GM12878 (cell line): ENCODE data around the gene AGBL1. TPM values are rescaled to one million over a fixed set of nuclear protein-coding genes. Genes with fewer than 3 reads are reported as not detected.

Source experiments
- ATAC-seq: fragments of 200-7000 bp; cut with Tn5 transposase; 3 replicates; pipeline ENCODE4 v1.9.1; 2020; ENCODE audit warnings: mild to moderate bottlenecking, moderate library complexity
- BruUV-seq: library from RNA; stranded (reverse); fragments of 400-500 nt; replicated peaks from 2 replicates; lab custom pipeline; 2021; lab: Mats Ljungman, UMichigan
- CTCF ChIA-PET: fragments of 300-600 bp; sonication (Branson Sonifier 250); formaldehyde crosslinking; extraction: SDS; loops from one replicate; lab custom pipeline; 2021; ENCODE audit warnings: inconsistent platforms; lab: Yijun Ruan, JAX
- POLR2A ChIA-PET: fragments of 350-600 bp; formaldehyde crosslinking; extraction: SDS; loops from one replicate; lab custom pipeline; 2021; ENCODE audit warnings: inconsistent platforms; lab: Charles Lee
- RAD21 ChIA-PET: fragments of 300-600 bp; sonication (Branson Sonifier 250); formaldehyde crosslinking; loops from one replicate; lab custom pipeline; 2023; ENCODE audit warnings: antibody characterized with exemption; ENCODE audit not compliant: unreplicated experiment; lab: Charles Lee
- SMC1A ChIA-PET: fragments of 300-600 bp; sonication (Branson Sonifier 250); formaldehyde crosslinking; loops from one replicate; lab custom pipeline; 2023; ENCODE audit not compliant: unreplicated experiment, uncharacterized antibody; lab: Charles Lee
- DNase-seq: peaks from one replicate; pipeline ENCODE4 v3.0.0-alpha.2; 2011; ENCODE audit warnings: low read depth, low spot score
- FAIRE-seq: peaks from 3 replicates; lab custom pipeline; 2011; peaks lifted over from hg19 to GRCh38; lab: Jason Lieb, UNC
- H2AFZ ChIP-seq: 2 replicates; pipeline ENCODE4 v1.6.0; 2011; ENCODE audit warnings: low read depth, low read length, control low read depth; ENCODE audit not compliant: control insufficient read depth
- H3K27ac ChIP-seq: 2 replicates; pipeline ENCODE4 v1.5.1; 2011; ENCODE audit warnings: control low read depth; ENCODE audit not compliant: control insufficient read depth, insufficient read depth
- H3K27me3 ChIP-seq, 2 experiments: replicated peaks in 1 of 2; 2 replicates each; pipeline versions ENCODE4 v1.6.0 to v1.6.1; 2011; ENCODE audit warnings: low read length in 1 of 2; ENCODE audit not compliant: control insufficient read depth in 2 of 2, insufficient read depth in 2 of 2
- H3K36me3 ChIP-seq, 2 experiments: 2 replicates each; pipeline ENCODE4 v1.5.1; 2011; ENCODE audit warnings: low read length in 1 of 2; ENCODE audit not compliant: control insufficient read depth in 2 of 2, insufficient read depth in 2 of 2
- H3K4me1 ChIP-seq: 2 replicates; pipeline ENCODE4 v1.6.1; 2011; ENCODE audit warnings: mild to moderate bottlenecking, low read length, moderate library complexity, mixed read lengths; ENCODE audit not compliant: control insufficient read depth, insufficient read depth
- H3K4me2 ChIP-seq: 2 replicates; pipeline ENCODE4 v1.6.0; 2011; ENCODE audit warnings: control low read depth; ENCODE audit not compliant: control insufficient read depth, insufficient read depth
- H3K4me3 ChIP-seq: fragments of 200-600 bp; sonication (generic); 2 replicates; pipeline ENCODE4 v1.5.1; 2016
- H3K79me2 ChIP-seq: 2 replicates; pipeline ENCODE4 v1.6.0; 2011; ENCODE audit warnings: low read length; ENCODE audit not compliant: control insufficient read depth, insufficient read depth
- H3K9ac ChIP-seq: 2 replicates; pipeline ENCODE4 v1.8.0; 2011; ENCODE audit warnings: low read length, control low read depth, mixed read lengths; ENCODE audit not compliant: control insufficient read depth, insufficient read depth
- H3K9me3 ChIP-seq: replicated peaks from 3 replicates; pipeline ENCODE4 v1.5.1; 2011; ENCODE audit warnings: mild to moderate bottlenecking, low read length; ENCODE audit not compliant: control insufficient read depth, insufficient read depth
- H4K20me1 ChIP-seq: 2 replicates; pipeline ENCODE4 v1.6.0; 2011; ENCODE audit not compliant: control insufficient read depth, insufficient read depth
- CHD1 ChIP-seq: IDR thresholded peaks from 2 replicates; pipeline ENCODE4 v1.6.1; 2012; ENCODE audit warnings: low read depth, low read length, improper control_type of control experiment
- NR2F1 ChIP-seq: fragments of 450-650 bp; conservative IDR thresholded peaks from 2 replicates; pipeline ENCODE4 v1.6.1; 2017; ENCODE audit warnings: mild to moderate bottlenecking
- RB1 ChIP-seq: fragments of 450-650 bp; formaldehyde crosslinking; IDR thresholded peaks from 2 replicates; pipeline ENCODE4 v1.6.1; 2017; ENCODE audit warnings: mild to moderate bottlenecking, borderline replicate concordance
- SMARCA5 ChIP-seq: fragments of 450-650 bp; IDR thresholded peaks from 2 replicates; pipeline ENCODE4 v1.6.1; 2017; ENCODE audit warnings: mild to moderate bottlenecking
- SREBF1 ChIP-seq: IDR thresholded peaks from 2 replicates; pipeline ENCODE4 v1.6.1; 2012; ENCODE audit warnings: mild to moderate bottlenecking, low read length
- TBL1XR1 ChIP-seq: IDR thresholded peaks from 2 replicates; pipeline ENCODE4 v1.6.1; 2012; ENCODE audit warnings: low read depth, low read length, improper control_type of control experiment
- TCF3 ChIP-seq: IDR thresholded peaks from 2 replicates; pipeline ENCODE4 v1.6.1; 2012; ENCODE audit warnings: low read depth, mild to moderate bottlenecking, low read length, borderline replicate concordance; ENCODE audit not compliant: insufficient read depth
- ZNF384 ChIP-seq: IDR thresholded peaks from 2 replicates; pipeline ENCODE4 v1.6.1; 2012; ENCODE audit warnings: low read depth, mild to moderate bottlenecking, low read length, improper control_type of control experiment, borderline replicate concordance
- WGBS: methylation state at CpG from one replicate; pipeline ENCODE4 v1.1.6; 2016; ENCODE audit warnings: low lambda C conversion rate; ENCODE audit not compliant: insufficient replicate concordance, insufficient coverage; ENCODE audit errors: missing lambda C conversion rate; 5-methylcytosine and 5-hydroxymethylcytosine counted together
- in situ Hi-C: fragments of 300-500 bp; cut with MboI; formaldehyde crosslinking; loops from 9 replicates; pipeline ENCODE4 v1.14.3; 2018; ENCODE audit warnings: mixed read lengths
- intact Hi-C: fragments of 100-400 bp; cut with micrococcal nuclease; formaldehyde crosslinking; loops from one replicate; pipeline ENCODE4 v1.14.2; 2022; ENCODE audit not compliant: unreplicated experiment
- polyA plus RNA-seq, 11 experiments: library from polyadenylated mRNA; depleted of rRNA in 4 of 11; unstranded in 6 of 11; stranded (reverse) in 5 of 11; fragments of >200 nt; fragmentation: Nextera tagmentation in 4 of 11; fragmentation: Illumina TruSeq in 1 of 11; extraction: Ambion mirVana in 4 of 11; extraction: Trizol in 1 of 11; gene quantifications; 1 replicate in 1 of 11; 2 replicates in 10 of 11; pipeline versions ENCODE4 v1.2.1 to v1.2.3, GENCODE V29; 2011 to 2016; ENCODE audit warnings: inconsistent platforms in 2 of 11, missing spikeins in 2 of 11, low read depth in 1 of 11
- total RNA-seq, 4 experiments: library from RNA; depleted of rRNA in 3 of 4; stranded (reverse); fragments of >200 nt in 3 of 4; fragmentation: Illumina TruSeq in 1 of 4; extraction: Trizol in 1 of 4; gene quantifications; 2 replicates each; pipeline versions ENCODE4 v1.2.1 to v1.2.3, GENCODE V29; 2013 to 2021
- TF ChIP-seq, protein P1 (sequence below): fragments of 450-650 bp; IDR thresholded peaks from 2 replicates; pipeline ENCODE4 v1.6.1; 2017; ENCODE audit warnings: mild to moderate bottlenecking, moderate library complexity
- TF ChIP-seq, protein P2 (sequence below): IDR thresholded peaks from 2 replicates; pipeline ENCODE4 v1.6.1; 2012; ENCODE audit warnings: mild to moderate bottlenecking, low read depth, low read length
- TF ChIP-seq, protein P3 (sequence below): IDR thresholded peaks from 2 replicates; pipeline ENCODE4 v1.6.1; 2012; ENCODE audit warnings: low read length, inconsistent platforms
- TF ChIP-seq, protein P4 (sequence below): fragments of 450-650 bp; IDR thresholded peaks from 2 replicates; pipeline ENCODE4 v1.6.1; 2017; ENCODE audit warnings: mild to moderate bottlenecking, moderate library complexity

The AGBL1 gene
- total and polyA plus RNA-seq, 10 of the 15 experiments (the other 5 are each of a cell fraction or from before 2014, with no cell fraction given) = not detected

DNA sequence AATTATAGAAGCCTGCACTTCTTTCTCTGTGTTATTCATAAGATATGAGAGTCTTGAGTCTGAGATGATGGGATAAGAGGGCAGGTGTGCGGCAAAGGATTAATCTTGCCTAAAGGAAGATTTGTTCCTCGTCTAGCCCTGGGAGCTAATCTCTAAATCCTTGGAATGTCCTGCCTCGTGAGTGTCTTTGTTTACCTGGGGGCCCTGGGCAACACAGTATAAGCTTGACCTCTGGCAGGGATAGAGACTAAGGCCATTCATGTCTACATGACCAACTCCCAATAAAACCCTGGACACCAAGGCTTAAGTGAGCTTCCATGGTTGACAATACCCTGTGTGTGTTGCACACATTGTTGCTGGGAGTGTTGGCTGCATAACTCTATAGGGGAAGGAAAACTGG, 3.2 kb upstream of the AGBL1 start:
- Histone ChIP-seq H2AFZ (no peak overlapping the region), H3K27ac (no peak overlapping the region), H3K4me1 (no peaks in the 10 kb centered on the region), H3K36me3 (no peaks in the 10 kb centered on the region), H3K27me3 (no peaks in the 10 kb centered on the region; a peak in 2 of 4 replicates), H3K4me2 (no peak overlapping the region), H3K79me2 (no peaks in the 10 kb centered on the region), H3K9ac (no peak overlapping the region), H3K9me3 (no peaks in the 10 kb centered on the region), H4K20me1 (no peaks in the 10 kb centered on the region; the same call in 1 of the 2 replicates), H3K4me3 (no peak overlapping the region)
- ChIA-PET CTCF (interaction anchor here (0.6 kb wide), 1 partner anchor 158 kb away, joined by 3 read pairs; no protein-coding TSS in a partner anchor), RAD21 (no interaction called here), POLR2A (no interaction called here), SMC1A (no interaction called here)
- intact Hi-C loops = no loop called here
- no TSS peak for BruUV-seq
- no peak for ATAC-seq
- WGBS = 18% methylated on average over 3 of the region's 3 CpGs
- no peak for DNase-seq
- in situ Hi-C loops = no loop called here
- FAIRE-seq = no peak
- TF ChIP-seq TBL1XR1 (no peak), TCF3 (no peak), NR2F1 (no peak), SREBF1 (no peak), SMARCA5 (no peak), ZNF384 (no peak), CHD1 (no peak), RB1 (no peak)
- TF ChIP-seq, protein P1, sequence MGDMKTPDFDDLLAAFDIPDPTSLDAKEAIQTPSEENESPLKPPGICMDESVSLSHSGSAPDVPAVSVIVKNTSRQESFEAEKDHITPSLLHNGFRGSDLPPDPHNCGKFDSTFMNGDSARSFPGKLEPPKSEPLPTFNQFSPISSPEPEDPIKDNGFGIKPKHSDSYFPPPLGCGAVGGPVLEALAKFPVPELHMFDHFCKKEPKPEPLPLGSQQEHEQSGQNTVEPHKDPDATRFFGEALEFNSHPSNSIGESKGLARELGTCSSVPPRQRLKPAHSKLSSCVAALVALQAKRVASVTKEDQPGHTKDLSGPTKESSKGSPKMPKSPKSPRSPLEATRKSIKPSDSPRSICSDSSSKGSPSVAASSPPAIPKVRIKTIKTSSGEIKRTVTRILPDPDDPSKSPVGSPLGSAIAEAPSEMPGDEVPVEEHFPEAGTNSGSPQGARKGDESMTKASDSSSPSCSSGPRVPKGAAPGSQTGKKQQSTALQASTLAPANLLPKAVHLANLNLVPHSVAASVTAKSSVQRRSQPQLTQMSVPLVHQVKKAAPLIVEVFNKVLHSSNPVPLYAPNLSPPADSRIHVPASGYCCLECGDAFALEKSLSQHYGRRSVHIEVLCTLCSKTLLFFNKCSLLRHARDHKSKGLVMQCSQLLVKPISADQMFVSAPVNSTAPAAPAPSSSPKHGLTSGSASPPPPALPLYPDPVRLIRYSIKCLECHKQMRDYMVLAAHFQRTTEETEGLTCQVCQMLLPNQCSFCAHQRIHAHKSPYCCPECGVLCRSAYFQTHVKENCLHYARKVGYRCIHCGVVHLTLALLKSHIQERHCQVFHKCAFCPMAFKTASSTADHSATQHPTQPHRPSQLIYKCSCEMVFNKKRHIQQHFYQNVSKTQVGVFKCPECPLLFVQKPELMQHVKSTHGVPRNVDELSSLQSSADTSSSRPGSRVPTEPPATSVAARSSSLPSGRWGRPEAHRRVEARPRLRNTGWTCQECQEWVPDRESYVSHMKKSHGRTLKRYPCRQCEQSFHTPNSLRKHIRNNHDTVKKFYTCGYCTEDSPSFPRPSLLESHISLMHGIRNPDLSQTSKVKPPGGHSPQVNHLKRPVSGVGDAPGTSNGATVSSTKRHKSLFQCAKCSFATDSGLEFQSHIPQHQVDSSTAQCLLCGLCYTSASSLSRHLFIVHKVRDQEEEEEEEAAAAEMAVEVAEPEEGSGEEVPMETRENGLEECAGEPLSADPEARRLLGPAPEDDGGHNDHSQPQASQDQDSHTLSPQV = no peak
- TF ChIP-seq, protein P2, sequence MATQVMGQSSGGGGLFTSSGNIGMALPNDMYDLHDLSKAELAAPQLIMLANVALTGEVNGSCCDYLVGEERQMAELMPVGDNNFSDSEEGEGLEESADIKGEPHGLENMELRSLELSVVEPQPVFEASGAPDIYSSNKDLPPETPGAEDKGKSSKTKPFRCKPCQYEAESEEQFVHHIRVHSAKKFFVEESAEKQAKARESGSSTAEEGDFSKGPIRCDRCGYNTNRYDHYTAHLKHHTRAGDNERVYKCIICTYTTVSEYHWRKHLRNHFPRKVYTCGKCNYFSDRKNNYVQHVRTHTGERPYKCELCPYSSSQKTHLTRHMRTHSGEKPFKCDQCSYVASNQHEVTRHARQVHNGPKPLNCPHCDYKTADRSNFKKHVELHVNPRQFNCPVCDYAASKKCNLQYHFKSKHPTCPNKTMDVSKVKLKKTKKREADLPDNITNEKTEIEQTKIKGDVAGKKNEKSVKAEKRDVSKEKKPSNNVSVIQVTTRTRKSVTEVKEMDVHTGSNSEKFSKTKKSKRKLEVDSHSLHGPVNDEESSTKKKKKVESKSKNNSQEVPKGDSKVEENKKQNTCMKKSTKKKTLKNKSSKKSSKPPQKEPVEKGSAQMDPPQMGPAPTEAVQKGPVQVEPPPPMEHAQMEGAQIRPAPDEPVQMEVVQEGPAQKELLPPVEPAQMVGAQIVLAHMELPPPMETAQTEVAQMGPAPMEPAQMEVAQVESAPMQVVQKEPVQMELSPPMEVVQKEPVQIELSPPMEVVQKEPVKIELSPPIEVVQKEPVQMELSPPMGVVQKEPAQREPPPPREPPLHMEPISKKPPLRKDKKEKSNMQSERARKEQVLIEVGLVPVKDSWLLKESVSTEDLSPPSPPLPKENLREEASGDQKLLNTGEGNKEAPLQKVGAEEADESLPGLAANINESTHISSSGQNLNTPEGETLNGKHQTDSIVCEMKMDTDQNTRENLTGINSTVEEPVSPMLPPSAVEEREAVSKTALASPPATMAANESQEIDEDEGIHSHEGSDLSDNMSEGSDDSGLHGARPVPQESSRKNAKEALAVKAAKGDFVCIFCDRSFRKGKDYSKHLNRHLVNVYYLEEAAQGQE = no peak
- TF ChIP-seq, protein P3, sequence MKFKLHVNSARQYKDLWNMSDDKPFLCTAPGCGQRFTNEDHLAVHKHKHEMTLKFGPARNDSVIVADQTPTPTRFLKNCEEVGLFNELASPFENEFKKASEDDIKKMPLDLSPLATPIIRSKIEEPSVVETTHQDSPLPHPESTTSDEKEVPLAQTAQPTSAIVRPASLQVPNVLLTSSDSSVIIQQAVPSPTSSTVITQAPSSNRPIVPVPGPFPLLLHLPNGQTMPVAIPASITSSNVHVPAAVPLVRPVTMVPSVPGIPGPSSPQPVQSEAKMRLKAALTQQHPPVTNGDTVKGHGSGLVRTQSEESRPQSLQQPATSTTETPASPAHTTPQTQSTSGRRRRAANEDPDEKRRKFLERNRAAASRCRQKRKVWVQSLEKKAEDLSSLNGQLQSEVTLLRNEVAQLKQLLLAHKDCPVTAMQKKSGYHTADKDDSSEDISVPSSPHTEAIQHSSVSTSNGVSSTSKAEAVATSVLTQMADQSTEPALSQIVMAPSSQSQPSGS = no peak
- TF ChIP-seq, protein P4, sequence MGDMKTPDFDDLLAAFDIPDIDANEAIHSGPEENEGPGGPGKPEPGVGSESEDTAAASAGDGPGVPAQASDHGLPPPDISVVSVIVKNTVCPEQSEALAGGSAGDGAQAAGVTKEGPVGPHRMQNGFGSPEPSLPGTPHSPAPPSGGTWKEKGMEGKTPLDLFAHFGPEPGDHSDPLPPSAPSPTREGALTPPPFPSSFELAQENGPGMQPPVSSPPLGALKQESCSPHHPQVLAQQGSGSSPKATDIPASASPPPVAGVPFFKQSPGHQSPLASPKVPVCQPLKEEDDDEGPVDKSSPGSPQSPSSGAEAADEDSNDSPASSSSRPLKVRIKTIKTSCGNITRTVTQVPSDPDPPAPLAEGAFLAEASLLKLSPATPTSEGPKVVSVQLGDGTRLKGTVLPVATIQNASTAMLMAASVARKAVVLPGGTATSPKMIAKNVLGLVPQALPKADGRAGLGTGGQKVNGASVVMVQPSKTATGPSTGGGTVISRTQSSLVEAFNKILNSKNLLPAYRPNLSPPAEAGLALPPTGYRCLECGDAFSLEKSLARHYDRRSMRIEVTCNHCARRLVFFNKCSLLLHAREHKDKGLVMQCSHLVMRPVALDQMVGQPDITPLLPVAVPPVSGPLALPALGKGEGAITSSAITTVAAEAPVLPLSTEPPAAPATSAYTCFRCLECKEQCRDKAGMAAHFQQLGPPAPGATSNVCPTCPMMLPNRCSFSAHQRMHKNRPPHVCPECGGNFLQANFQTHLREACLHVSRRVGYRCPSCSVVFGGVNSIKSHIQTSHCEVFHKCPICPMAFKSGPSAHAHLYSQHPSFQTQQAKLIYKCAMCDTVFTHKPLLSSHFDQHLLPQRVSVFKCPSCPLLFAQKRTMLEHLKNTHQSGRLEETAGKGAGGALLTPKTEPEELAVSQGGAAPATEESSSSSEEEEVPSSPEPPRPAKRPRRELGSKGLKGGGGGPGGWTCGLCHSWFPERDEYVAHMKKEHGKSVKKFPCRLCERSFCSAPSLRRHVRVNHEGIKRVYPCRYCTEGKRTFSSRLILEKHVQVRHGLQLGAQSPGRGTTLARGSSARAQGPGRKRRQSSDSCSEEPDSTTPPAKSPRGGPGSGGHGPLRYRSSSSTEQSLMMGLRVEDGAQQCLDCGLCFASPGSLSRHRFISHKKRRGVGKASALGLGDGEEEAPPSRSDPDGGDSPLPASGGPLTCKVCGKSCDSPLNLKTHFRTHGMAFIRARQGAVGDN = no peak
